AG04449 (cell line): ENCODE results near the gene DPT.
"Not testable (repeated sequence)": the region's sequence is repeated elsewhere in the genome, so short reads cannot be mapped to it uniquely, and the experiment has no call there.

Source experiments
- CTCF ChIA-PET: fragments of 350-600 bp; formaldehyde crosslinking; extraction: SDS; loops from one replicate; lab custom pipeline; 2021; ENCODE audit warnings: antibody characterized with exemption; lab: Yijun Ruan, JAX
- POLR2A ChIA-PET: fragments of 400-600, 350-600 bp; formaldehyde crosslinking; extraction: SDS; loops from one replicate; lab custom pipeline; 2020; ENCODE audit warnings: antibody characterized with exemption, inconsistent platforms; lab: Yijun Ruan, JAX
- DNase-seq: peaks from one replicate; pipeline ENCODE4 v3.0.0-alpha.2; 2010; ENCODE audit warnings: low read depth, low spot score
- H3K4me3 ChIP-seq: 2 replicates; pipeline ENCODE4 v1.5.1; 2011; ENCODE audit warnings: low read depth, mild to moderate bottlenecking, control low read depth, low read length
- TF ChIP-seq, protein P1 (sequence below): IDR thresholded peaks from one replicate; pipeline ENCODE4 v1.5.1; 2011; ENCODE audit warnings: mild to moderate bottlenecking, moderate library complexity, low read length, control low read depth, inconsistent platforms; ENCODE audit not compliant: insufficient read depth; ENCODE audit errors: missing control alignments

DPT gene

DNA sequence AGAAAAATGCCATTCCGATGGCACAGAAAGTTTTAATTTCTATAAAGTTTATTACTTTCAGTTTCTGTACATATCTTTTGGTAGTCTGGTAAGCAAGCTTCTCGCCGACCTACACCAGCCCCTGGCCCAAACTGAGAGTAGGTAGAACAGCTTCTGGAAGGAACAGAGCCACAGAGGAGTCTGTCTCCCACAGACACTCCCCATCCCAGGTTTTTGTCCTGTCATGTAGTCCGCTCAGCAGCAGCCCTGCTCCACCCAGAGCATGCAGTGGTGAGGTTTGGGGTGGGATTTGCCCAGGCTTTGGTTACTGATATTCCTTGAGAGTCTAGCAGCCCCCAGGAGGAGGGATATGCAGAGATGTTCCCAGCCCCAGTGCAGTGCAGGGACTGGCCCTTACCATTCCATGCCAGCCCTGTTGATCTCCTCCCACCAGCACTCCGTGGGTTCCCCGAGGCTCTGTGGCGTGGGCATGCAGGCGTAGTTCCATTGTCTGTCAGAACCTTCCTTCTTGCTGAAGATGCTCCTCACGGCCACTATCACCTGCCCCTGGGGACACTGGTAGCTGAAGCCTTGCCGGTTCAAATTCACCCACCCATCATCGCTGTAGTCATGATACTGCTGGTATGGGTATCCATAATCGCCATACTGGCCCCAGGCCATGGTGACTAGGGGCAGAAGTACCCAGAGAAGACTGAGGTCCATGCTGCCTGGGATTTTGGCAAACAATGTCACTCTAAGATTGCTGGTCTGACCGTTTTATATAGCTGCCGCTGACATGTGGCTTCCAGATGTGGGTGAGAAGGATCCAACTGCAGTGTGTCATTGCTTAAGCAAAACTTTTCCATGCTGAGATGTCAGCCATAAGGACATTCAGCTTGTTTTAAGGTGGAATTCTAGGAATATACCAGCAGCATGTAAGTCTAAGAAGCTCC lies at the start of gene DPT:
TSS of gene DPT (minus strand) at position 734 of the 932 bp plus-strand sequence. CDS start at position 702, 32 bp downstream.
- no peak within 1 kb of the TSS for H3K4me3 ChIP-seq
- no peak for DNase-seq
- POLR2A ChIA-PET, result no interaction called here
- TF ChIP-seq, protein P1, sequence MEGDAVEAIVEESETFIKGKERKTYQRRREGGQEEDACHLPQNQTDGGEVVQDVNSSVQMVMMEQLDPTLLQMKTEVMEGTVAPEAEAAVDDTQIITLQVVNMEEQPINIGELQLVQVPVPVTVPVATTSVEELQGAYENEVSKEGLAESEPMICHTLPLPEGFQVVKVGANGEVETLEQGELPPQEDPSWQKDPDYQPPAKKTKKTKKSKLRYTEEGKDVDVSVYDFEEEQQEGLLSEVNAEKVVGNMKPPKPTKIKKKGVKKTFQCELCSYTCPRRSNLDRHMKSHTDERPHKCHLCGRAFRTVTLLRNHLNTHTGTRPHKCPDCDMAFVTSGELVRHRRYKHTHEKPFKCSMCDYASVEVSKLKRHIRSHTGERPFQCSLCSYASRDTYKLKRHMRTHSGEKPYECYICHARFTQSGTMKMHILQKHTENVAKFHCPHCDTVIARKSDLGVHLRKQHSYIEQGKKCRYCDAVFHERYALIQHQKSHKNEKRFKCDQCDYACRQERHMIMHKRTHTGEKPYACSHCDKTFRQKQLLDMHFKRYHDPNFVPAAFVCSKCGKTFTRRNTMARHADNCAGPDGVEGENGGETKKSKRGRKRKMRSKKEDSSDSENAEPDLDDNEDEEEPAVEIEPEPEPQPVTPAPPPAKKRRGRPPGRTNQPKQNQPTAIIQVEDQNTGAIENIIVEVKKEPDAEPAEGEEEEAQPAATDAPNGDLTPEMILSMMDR, result no peak
- CTCF ChIA-PET, result interaction anchor here (1.1 kb wide), 1 partner anchor 19 kb away, joined by 3 read pairs; no protein-coding TSS in a partner anchor

DNA sequence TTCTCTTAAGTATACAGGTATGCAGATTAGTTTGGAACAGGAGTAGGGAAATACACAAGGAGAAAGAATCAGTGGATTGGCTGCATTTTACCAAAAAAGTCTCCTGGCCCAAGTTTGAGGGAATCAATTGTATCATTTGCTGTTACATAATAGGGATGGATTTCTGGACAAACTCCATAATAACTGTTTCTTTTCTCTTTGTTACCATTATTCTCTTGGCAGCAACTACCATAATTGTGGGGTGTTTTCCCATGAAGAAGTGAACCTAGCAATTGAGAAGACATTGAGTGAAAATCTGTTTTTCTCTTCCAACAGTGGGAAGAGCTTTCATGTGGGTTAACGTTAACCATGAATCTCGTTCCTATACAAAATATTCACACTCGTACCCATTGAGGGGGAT lies 46.4 kb upstream of the DPT start:
- ChIA-PET POLR2A (no interaction called here), CTCF (no interaction called here)

DNA sequence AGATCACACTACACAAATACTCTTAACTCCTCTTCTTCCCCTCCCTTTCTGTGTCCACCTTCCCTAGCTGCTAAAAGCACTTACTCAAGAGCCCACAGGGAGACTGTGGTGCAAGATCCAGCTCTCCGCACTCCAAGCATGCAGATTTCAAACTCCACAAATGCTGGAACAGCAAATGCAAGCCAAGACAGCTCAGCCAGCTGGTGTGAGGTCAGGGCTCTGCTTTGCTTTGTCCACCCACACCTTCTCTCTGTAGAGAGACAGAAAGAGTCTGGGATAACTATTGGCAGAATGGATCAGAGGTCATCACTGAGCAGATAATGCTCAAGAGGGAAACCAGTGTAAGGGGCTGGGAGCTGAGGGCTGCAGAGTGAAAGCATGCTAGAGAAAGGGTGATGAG lies 45.2 kb upstream of the DPT start:
- TF ChIP-seq, protein P1, result no peak
- CTCF ChIA-PET, result no interaction called here
- POLR2A ChIA-PET, result no interaction called here
- DNase-seq, result no peak
- H3K4me3 ChIP-seq, result no peak overlapping the region

More for the DNA sequence above, 46.4 kb upstream of the DPT start:
- DNase-seq, result no peak
- TF ChIP-seq, protein P1, result no peak
- no peak overlapping the region for H3K4me3 ChIP-seq

DNA sequence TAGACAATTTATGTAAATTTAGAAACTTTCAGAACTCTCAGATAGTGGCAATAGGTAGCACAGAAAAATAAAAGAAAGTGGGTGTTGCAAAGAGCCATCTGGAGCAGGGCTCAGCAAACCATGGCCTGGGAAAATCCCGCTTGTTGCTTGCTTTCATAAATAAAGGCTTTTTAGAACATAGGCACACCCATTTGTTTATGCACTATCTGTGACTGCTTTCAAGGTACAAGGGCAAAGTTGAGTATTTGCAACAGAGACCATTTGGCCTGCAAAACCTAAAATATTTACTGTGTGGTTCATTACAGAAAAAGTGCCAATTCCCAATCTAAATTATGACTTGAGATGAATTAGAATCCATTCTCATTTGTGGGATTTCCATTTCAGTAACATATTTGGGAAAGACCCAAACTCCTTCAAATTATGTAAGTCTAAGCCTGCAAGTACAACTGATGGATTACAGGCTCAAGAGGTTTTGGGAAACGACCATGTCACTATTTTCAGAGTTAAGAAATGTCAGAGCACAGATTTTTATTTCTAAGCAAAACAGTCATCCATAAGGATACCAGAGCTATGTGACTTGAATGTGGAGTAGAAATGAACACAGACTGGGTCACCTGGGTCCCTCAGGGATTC lies 43.5 kb upstream of the DPT start:
- DNase-seq, result no peak
- no peak overlapping the region for H3K4me3 ChIP-seq
- ChIA-PET CTCF (interaction anchor here (1.0 kb wide), 1 partner anchor 169 kb away, joined by 3 read pairs; no protein-coding TSS in a partner anchor), POLR2A (no interaction called here)
- TF ChIP-seq, protein P1, result no peak

DNA sequence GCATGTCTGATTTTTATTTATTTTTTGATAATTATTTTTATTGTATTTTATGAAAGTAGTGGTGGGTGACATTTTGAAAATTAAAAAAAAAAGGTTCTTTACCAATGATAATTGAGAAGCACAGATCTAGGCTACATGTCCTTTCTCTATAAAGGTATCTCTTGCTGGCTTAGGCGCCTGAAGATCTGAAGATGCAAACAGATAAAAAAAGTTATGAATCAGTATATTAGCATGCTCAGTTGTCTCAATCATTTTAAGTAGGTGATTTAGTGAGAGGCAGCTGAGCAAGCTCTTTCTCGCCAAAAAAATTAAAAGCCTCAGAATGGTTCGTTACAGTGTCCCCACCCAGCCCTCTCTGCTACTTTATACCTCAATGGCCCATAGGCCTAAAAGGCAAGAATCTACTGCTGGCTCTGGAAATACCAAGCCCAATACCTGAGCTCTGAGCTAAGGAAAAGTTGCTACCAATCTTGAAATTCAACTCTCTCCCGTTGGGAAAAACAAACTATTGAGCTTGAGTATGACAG lies 42.2 kb upstream of the DPT start:
- H3K4me3 ChIP-seq, result no peak overlapping the region
- CTCF ChIA-PET, result no interaction called here
- DNase-seq, result no peak
- TF ChIP-seq, protein P1, result no peak
- POLR2A ChIA-PET, result no interaction called here

DNA sequence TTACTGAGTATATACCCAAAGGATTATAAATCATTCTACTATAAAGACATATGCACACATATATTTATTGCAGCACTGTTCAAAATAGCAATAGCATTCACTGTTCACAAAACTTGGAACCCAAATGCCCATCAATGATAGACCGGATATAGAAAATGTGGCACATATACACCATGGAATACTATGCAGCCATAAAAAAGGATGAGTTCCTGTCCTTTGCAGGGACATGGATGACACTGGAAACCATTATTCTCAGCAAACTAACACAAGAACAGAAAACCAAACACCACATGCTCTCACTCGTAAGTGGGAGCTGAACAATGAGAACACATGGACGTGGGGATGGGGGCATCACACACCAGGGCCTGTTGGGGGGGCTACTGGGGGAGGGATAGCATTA lies 40.9 kb upstream of the DPT start:
- DNase-seq, POLR2A ChIA-PET, CTCF ChIA-PET, H3K4me3 ChIP-seq: not testable (repeated sequence)
